WTC11 (cell line): ENCODE results near the gene AKT3. TPM values are rescaled to one million over a fixed set of nuclear protein-coding genes. Genes with fewer than 3 reads are reported as not detected.

Source experiments
- ATAC-seq: fragments of 200-7000 bp; cut with Tn5 transposase; 2 replicates; pipeline ENCODE4 v1.10.0; 2021; ENCODE audit warnings: mild to moderate bottlenecking, moderate library complexity
- CTCF ChIA-PET: fragments of 300-600 bp; sonication (Branson Sonifier 250); formaldehyde crosslinking; loops from one replicate; lab custom pipeline; 2021; ENCODE audit warnings: antibody characterized with exemption; lab: Charles Lee
- POLR2A ChIA-PET: fragments of 350-600 bp; sonication (Branson Sonifier 250); formaldehyde crosslinking; loops from one replicate; lab custom pipeline; 2021; ENCODE audit warnings: antibody characterized with exemption; lab: Charles Lee
- DNase-seq: peaks from one replicate; pipeline ENCODE4 v3.0.0; 2021; ENCODE audit warnings: low spot score
- H3K27ac Mint-ChIP-seq: 2 replicates; pipeline ENCODE4 v1.8.0; 2021; ENCODE audit warnings: mixed read lengths
- H3K27me3 Mint-ChIP-seq: 2 replicates; pipeline ENCODE4 v1.8.0; 2021; ENCODE audit warnings: low read depth, mild to moderate bottlenecking, moderate library complexity, mixed read lengths
- H3K36me3 Mint-ChIP-seq: 2 replicates; pipeline ENCODE4 v1.8.0; 2021; ENCODE audit warnings: mixed read lengths
- H3K4me1 Mint-ChIP-seq: 2 replicates; pipeline ENCODE4 v1.8.0; 2022; ENCODE audit warnings: mixed read lengths
- H3K4me3 Mint-ChIP-seq: 2 replicates; pipeline ENCODE4 v1.8.0; 2021; ENCODE audit warnings: mild to moderate bottlenecking, moderate library complexity, mixed read lengths
- H3K9me3 Mint-ChIP-seq: 2 replicates; pipeline ENCODE4 v1.8.0; 2021; ENCODE audit warnings: mixed read lengths
- ARID4B ChIP-seq: sonication (generic); formaldehyde crosslinking; IDR thresholded peaks from 2 replicates; pipeline ENCODE4 v1.8.0; 2023; ENCODE audit warnings: missing genetic modification reagents, mild to moderate bottlenecking, borderline replicate concordance
- CDX4 ChIP-seq: fragments of 250-450 bp; sonication (Bioruptor Pico); IDR thresholded peaks from 2 replicates; pipeline ENCODE4 v1.9.0; 2021; ENCODE audit warnings: moderate library complexity, mild to moderate bottlenecking, inconsistent platforms, borderline replicate concordance
- E2F4 ChIP-seq: sonication (generic); formaldehyde crosslinking; IDR thresholded peaks from 2 replicates; pipeline ENCODE4 v1.8.1; 2022; ENCODE audit warnings: low read depth, mild to moderate bottlenecking, moderate library complexity, missing genetic modification reagents, borderline replicate concordance
- E2F5 ChIP-seq: sonication (generic); formaldehyde crosslinking; IDR thresholded peaks from 2 replicates; pipeline ENCODE4 v1.8.1; 2022; ENCODE audit warnings: mild to moderate bottlenecking, moderate library complexity, missing genetic modification reagents
- GTF2I ChIP-seq: fragments of 250-450 bp; sonication (Bioruptor Pico); conservative IDR thresholded peaks from 2 replicates; pipeline ENCODE4 v1.4.0; 2021; ENCODE audit warnings: mild to moderate bottlenecking
- HMGA2 ChIP-seq: fragments of 250-450 bp; sonication (Bioruptor Pico); IDR thresholded peaks from 2 replicates; pipeline ENCODE4 v1.4.0; 2021; ENCODE audit warnings: mild to moderate bottlenecking, moderate library complexity
- NR3C1 ChIP-seq: sonication (generic); formaldehyde crosslinking; conservative IDR thresholded peaks from 2 replicates; pipeline ENCODE4 v1.8.1; 2023; ENCODE audit warnings: low read depth, mild to moderate bottlenecking, missing genetic modification reagents
- STAT6 ChIP-seq: sonication (generic); formaldehyde crosslinking; conservative IDR thresholded peaks from 2 replicates; pipeline ENCODE4 v1.8.1; 2023; ENCODE audit warnings: mild to moderate bottlenecking, low read depth, missing genetic modification reagents, moderate library complexity
- TEAD1 ChIP-seq: sonication (generic); formaldehyde crosslinking; IDR thresholded peaks from 2 replicates; pipeline ENCODE4 v1.8.0; 2022; ENCODE audit warnings: mild to moderate bottlenecking, missing genetic modification reagents
- TP53 ChIP-seq: sonication (generic); formaldehyde crosslinking; IDR thresholded peaks from 2 replicates; pipeline ENCODE4 v1.8.1; 2023; ENCODE audit warnings: mild to moderate bottlenecking, missing genetic modification reagents
- USF2 ChIP-seq: sonication (generic); formaldehyde crosslinking; IDR thresholded peaks from 2 replicates; pipeline ENCODE4 v1.8.1; 2023; ENCODE audit warnings: mild to moderate bottlenecking, missing genetic modification reagents, moderate library complexity
- ZNF232 ChIP-seq: sonication (generic); formaldehyde crosslinking; IDR thresholded peaks from 2 replicates; pipeline ENCODE4 v1.8.0; 2022; ENCODE audit warnings: mild to moderate bottlenecking, missing genetic modification reagents
- ZNF317 ChIP-seq: sonication (generic); formaldehyde crosslinking; IDR thresholded peaks from 2 replicates; pipeline ENCODE4 v1.8.1; 2023; ENCODE audit warnings: low read depth, mild to moderate bottlenecking, moderate library complexity, missing genetic modification reagents, borderline replicate concordance
- ZNF396 ChIP-seq: fragments of 250-450 bp; sonication (Bioruptor Pico); IDR thresholded peaks from 2 replicates; pipeline ENCODE4 v1.8.0; 2021; ENCODE audit warnings: mild to moderate bottlenecking, moderate library complexity, borderline replicate concordance
- ZNF416 ChIP-seq: fragments of 250-450 bp; sonication (Bioruptor Pico); IDR thresholded peaks from 2 replicates; pipeline ENCODE4 v1.9.0; 2021; ENCODE audit warnings: mild to moderate bottlenecking, inconsistent platforms
- ZNF512 ChIP-seq: sonication (generic); formaldehyde crosslinking; IDR thresholded peaks from 2 replicates; pipeline ENCODE4 v1.8.1; 2022; ENCODE audit warnings: missing genetic modification reagents, borderline replicate concordance
- ZNF671 ChIP-seq: fragments of 250-450 bp; sonication (Bioruptor Pico); IDR thresholded peaks from 2 replicates; pipeline ENCODE4 v1.8.0; 2021; ENCODE audit warnings: mild to moderate bottlenecking
- total RNA-seq: library from RNA; stranded (reverse); gene quantifications from 3 replicates; pipeline ENCODE4 v1.2.3, GENCODE V29; 2021

Gene AKT3
- total RNA-seq, 1 experiment from 2014 or later: 38.5 TPM

- no peak for ATAC-seq
- no peaks in the 10 kb centered on the region for H3K27me3 Mint-ChIP-seq
- 0 out of 2 replicates have a peak, but pooled peaks cover 3% of the 10 kb centered on the region for H3K4me1 Mint-ChIP-seq
- no peak for TF ChIP-seq GTF2I (CRISPR knock-in tag)
- no peak for TF ChIP-seq ZNF671 (CRISPR knock-in tag)
- no peak for TF ChIP-seq CDX4 (CRISPR knock-in tag)
- TF ChIP-seq ZNF396 (CRISPR knock-in tag): no peak
- TF ChIP-seq E2F5 (CRISPR knock-in tag): no peak
- no peak for TF ChIP-seq ARID4B (CRISPR knock-in tag)
- no peak for TF ChIP-seq NR3C1
- TF ChIP-seq HMGA2 (CRISPR knock-in tag): no peak
- H3K4me3 Mint-ChIP-seq: no peak overlapping the region
- POLR2A ChIA-PET: no interaction called here
- H3K9me3 Mint-ChIP-seq: peaks cover 26% of the 10 kb centered on the region
- DNase-seq: no peak
- peaks cover 26% of the 10 kb centered on the region for H3K36me3 Mint-ChIP-seq
- H3K27ac Mint-ChIP-seq: no peak overlapping the region
- CTCF ChIA-PET: no interaction called here
Observed at GRCh38 chr1:243639027-243639658, 210.9 kb downstream of the AKT3 start.

- DNase-seq (no peak), ATAC-seq (no peak)
- Mint-ChIP-seq H3K9me3 (peaks cover 26% of the 10 kb centered on the region), H3K27ac (no peak overlapping the region), H3K4me3 (no peak overlapping the region), H3K4me1 (0 out of 2 replicates have a peak, but pooled peaks cover 3% of the 10 kb centered on the region), H3K27me3 (no peaks in the 10 kb centered on the region), H3K36me3 (peaks cover 26% of the 10 kb centered on the region)
- ChIA-PET CTCF (no interaction called here), POLR2A (no interaction called here)
- TF ChIP-seq USF2 (CRISPR knock-in tag) (no peak), ZNF416 (CRISPR knock-in tag) (no peak), TP53 (no peak), STAT6 (CRISPR knock-in tag) (no peak), ZNF317 (CRISPR knock-in tag) (no peak), ZNF512 (CRISPR knock-in tag) (no peak), TEAD1 (no peak), ZNF232 (CRISPR knock-in tag) (no peak), E2F4 (CRISPR knock-in tag) (no peak)
Observed at GRCh38 chr1:243638186-243638585, 211.9 kb downstream of the AKT3 start.
